Mucosa of gallbladder (tissue), 1 donor: ENCODE measurements around the gene DDIAS. TPM values are rescaled to one million over a fixed set of nuclear protein-coding genes. Genes with fewer than 3 reads are reported as not detected.
"Not testable (repeated sequence)": the region's sequence is repeated elsewhere in the genome, so short reads cannot be mapped to it uniquely, and the experiment has no call there.

Experiments
- DNase-seq: peaks from one replicate; pipeline ENCODE4 v3.0.0-alpha.2; 2020; ENCODE audit warnings: low spot score
- total RNA-seq: library from RNA; stranded (reverse); gene quantifications from one replicate; pipeline ENCODE4 v1.2.1, GENCODE V29; 2021
- donor health status: DM: no; HTN: no; CAD: no.

The DDIAS gene
- total RNA-seq, 1 donor from 2014 or later, result 0.78 TPM

DNA sequence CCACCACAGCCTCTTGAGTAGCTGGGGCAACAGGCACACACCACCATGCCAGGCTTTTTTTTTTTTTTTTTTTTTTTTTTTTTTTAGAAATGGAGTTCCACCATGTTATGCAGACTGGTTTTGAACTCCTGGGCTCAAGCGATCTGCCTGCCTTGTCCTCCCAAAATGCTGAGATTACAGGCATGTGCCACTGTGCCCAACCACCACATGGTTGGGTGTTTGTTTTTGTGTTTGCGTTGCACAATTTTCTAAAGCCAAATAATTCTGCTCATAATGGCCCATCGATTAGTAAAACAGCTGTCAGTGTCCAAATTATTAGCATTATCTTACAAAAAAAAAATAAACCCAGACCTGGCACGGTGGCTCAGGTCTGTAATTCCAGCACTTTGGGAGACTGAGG lies 65.8 kb downstream of the DDIAS start:
- no peak for DNase-seq

DNA sequence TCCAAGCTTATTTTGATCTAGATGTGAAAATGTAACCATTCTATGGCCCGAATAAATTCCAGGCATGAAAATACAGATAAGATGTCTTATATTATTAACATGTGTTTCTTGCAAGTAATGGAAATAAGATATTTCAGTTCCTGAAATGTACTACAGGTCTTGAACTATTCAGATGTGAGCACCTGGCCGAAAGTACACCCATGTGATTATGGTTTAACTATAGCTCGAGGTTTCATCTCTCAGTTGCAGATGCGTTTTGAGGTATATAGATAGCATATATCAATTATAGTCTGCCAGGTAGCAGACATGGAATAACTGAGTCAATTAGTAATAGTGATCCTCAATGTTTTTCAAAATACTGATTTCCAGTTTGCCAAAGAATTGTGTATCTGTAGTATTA lies 68.3 kb downstream of the DDIAS start:
- DNase-seq, result no peak

DNA sequence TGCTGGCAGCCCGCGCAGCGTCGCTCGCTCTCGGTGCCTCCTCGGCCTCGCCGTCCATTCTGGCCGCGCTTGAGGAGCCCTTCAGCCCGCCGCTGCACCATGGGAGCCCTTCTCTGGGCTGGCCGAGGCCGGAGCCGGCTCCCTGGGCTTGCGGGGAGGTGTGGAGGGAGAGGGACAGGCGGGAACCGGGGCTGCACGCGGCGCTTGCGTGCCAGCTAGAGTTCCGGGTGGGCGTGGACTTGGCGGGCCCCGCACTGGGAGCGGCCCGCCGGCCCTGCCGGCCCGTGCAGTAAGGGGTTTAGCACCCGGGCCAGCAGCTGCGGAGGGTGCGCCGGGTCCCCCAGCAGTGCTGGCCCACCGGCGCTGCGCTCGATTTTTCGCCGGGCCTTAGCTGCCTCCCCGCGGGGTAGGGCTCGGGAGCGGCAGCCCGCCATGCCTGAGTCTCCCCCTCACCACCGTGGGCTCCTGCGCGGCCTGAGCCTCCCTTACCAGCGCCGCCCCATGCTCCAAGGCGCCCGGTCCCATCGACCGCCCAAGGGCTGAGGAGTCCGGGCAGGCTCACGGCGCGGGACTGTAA lies 69.1 kb downstream of the DDIAS start:
- not testable (repeated sequence) for DNase-seq

DNA sequence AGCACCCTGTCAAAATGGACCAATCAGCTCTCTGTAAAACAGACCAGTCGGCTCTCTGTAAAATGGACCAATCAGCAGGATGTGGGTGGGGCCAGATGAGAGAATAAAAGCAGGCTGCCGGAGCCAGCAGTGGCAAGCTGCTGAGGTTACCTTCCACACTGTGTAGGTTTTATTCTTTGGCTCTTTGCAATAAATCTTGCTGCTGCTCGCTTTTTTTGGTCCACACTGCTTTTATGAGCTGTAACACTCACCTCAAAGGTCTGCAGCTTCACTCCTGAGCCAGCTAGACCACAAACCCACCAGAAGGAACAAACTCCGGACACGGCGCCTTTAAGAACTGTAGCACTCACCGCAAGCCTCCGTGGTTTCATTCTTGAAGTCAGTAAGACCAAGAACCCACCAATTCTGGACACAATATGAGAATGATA lies 70.0 kb downstream of the DDIAS start:
- not testable (repeated sequence) for DNase-seq

DNA sequence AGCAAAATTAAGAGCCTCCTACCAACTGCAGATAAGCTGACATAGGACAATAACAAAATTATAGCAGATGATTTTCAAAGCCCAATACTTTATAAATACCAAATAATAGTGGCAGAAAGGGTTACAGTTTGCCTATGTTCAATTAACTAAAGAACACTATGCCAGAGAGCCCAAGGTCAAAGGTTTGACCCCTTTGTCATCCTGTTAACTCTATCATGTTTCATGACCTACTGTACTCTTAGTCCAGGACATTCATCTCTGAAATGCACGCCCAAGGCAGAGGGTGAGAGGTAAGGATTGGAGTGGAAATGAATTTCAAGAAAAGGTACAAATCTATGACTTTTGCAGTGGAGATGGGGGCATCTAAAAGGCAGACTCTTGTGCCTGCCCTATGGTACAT lies 70.6 kb downstream of the DDIAS start:
- no peak for DNase-seq

DNA sequence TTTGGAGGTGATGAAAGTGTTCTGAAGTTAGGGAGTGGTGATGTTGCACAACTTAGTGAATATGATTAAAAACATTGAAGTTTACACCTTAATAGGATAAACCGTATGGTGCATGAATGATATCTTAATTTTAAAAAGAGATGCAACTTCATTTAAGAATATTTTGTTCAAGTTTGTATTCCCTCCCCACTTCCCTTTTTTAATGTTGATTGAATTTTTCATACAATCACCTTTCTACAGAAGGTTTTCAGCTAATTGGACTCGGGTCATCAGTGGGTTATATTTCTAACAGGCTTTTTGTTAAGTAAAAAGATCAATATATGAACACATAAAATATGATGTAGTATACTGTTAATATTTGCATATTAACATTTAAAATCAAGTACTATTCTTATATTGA lies 72.6 kb downstream of the DDIAS start:
- DNase-seq, result no peak

DNA sequence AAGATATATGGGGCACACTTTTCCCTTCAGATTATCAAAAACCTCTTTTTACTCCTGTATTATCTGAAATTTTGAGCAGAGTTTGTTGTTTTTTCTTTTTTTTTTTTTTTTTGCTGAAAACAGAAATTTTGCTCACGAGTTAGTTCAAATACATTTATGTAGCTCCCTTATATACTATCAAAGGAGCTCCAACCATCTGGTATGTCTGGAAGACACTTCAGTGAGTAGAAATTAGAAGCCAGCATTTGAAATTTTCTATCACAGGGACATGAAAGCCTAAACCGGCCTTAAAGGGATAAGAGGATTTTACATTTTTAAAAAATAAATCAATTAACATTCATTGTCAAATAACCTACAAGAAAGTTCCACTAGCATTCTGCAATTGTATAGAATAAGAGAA lies 73.3 kb downstream of the DDIAS start:
- no peak for DNase-seq

DNA sequence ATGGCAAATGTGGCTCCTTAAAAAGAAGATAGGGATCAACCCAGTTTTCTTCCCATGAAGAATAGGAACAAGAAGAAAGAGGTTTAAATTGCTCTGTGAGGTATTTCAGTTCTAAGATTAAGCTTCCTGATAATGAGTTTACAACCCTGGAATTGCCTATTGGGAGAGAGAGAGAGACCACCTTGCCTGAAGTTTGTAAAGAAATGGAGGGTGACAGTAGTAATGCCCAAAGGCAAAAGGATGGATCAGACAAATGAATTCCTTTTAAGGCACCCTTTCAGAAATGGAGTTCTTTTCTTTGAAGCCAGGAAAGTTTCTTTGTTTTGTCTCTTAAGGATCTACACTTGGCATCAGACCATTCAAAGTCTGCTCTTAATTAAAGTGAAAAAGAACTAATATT lies 74.3 kb downstream of the DDIAS start:
- no peak for DNase-seq

DNA sequence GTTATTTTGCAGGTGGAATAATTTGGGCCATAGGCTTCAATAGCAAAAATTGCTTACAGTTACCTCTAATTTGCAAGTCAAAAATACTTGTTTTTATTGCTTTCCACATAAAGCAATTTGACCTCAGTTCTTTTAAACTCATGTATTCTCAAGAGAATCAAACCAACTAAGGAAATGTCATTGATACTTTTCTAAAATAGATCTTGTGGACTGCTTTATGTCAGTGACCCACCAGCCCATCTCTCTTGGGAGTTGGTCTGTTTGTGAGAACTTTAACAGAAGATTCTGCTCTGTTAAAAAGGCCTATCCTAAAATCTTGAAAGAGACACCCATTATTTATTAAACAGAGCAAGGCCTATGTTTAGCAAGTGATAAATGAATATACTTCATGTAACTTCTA lies 75.2 kb downstream of the DDIAS start:
- DNase-seq, result no peak

DNA sequence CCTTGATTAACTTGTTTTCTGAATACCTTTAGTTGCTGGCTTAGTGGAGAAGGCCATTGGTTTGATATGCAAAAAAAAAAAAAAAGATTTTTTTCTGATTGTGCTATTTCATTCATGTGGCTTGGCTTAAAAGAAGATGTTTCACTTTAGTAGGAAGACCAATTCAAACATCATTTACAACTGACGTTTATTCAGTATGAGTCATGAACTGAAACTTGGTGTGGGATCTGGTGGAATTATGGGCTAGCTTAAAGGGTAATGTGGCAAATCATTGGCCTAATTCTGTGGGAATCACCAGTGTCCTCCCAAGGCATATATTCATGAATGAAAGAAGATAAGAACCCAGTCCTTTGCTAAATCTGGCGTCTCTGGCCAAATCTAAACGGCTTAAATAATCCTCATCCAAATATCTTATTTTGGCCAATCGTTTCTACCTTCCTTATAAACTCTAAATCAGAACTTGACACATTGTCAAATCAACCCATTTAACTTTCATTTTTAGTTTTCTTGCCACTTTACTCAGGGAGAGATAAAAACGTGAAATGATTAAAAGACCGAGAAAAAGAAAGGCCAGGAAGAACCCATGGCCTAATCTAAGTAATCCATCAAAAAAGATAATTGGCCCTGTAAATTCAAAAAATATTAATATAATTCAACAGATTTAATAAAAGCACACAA lies 77.0 kb downstream of the DDIAS start:
- no peak for DNase-seq

DNA sequence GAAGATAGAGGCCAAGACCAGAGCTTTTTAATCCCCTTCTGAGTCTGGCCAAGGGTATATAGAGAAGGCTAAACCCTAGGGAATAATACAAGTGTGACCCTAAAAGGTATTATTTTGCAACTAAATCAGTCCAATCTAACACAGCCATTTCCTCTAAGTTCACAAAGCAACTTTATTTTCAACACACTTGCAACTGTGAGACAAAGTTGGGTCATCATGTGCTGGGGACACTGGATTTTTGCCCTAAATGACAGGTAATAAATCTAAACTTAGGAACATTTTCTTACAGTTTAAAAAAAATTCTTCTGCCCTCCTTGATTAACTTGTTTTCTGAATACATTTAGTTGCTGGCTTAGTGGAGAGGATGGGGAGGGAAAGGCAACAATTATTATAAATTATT lies 78.3 kb downstream of the DDIAS start:
- no peak for DNase-seq

DNA sequence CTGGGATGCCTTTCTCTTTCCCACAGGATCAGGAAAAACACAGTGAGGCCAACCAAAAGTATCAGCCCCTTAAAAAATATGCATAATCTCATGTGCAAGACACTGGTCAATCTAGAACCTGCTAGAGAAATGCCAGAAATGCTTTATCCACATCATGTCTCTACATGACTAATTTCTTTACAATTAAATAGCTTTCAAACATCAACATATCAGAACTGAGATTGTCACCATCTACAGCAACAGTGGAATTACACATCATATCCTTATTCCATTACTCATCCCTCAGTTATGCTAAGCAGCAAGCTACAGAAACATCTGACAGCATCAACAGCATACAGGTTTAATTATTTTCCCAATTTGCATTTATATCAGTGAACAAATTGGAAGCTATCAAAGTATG lies 78.8 kb downstream of the DDIAS start:
- no peak for DNase-seq

DNA sequence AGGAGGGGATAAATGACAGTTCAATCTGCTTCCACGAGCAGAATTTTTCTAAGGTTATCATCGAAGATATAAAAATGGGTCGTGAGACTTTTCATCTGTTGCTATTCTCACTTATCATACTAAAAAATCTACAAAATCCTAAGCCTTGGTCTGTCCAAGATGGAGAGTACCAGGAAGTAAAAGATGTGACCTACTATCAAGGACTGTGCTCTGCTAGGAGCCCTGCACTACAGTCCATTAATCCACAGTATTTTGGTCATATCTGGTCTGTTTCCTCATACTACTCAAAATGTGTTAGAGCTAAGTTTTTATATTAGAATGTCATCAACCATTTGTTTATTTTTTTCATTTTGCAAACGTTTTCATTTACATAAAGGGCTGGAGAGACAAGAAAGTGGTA lies 79.4 kb downstream of the DDIAS start:
- DNase-seq, result no peak

DNA sequence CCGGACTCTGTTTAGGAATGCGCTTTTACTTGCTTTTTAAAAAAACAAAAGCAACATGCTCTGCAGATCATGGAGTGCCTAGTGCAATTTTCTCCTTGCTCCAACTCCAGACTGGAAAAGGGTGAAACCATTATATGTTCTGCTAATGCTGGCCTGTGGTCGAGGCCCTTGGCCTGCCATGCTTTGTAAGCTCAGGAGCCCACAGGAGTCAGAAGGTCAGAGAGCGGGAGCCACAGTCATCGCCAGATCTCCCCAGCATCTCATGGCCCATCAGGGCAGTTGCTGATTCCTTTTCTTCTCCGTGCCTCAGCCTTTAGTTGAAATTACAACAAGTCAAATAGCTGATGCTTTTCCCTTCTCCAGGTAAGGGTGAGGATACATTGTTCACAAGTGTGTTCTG lies 80.3 kb downstream of the DDIAS start:
- DNase-seq, result no peak

Other genes with a start within 250 kb of the DDIAS start
- gene FAM181B, start 167.9 kb upstream of the DDIAS start, total RNA-seq, result 0.81 TPM
- gene PRCP, start 1.3 kb upstream of the DDIAS start, total RNA-seq, result 48.7 TPM
- 13.6 TPM for gene RAB30, start 170.2 kb downstream of the DDIAS start, total RNA-seq